H9 (cell line): ENCODE data around the gene OR8D1. TPM values are rescaled to one million over a fixed set of nuclear protein-coding genes. Genes with fewer than 3 reads are reported as not detected.
"Not testable (repeated sequence)": the region's sequence is repeated elsewhere in the genome, so short reads cannot be mapped to it uniquely, and the experiment has no call there.

Experiments used
- DNase-seq: peaks from one replicate; pipeline ENCODE4 v3.0.0-alpha.2; 2017
- H2AFZ ChIP-seq: one replicate; pipeline ENCODE4 v1.6.1; 2013; ENCODE audit warnings: mild to moderate bottlenecking, low read length, control low read depth, moderate library complexity
- H2AK5ac ChIP-seq: 2 replicates; pipeline ENCODE4 v1.6.1; 2013; ENCODE audit warnings: low read length, control low read depth, mixed read lengths; ENCODE audit not compliant: insufficient read length
- H2BK120ac ChIP-seq: one replicate; pipeline ENCODE4 v1.6.1; 2013; ENCODE audit warnings: low read depth, mild to moderate bottlenecking, low read length, control low read depth, inconsistent platforms; ENCODE audit not compliant: poor library complexity, severe bottlenecking
- H2BK12ac ChIP-seq: 2 replicates; pipeline ENCODE4 v1.6.1; 2013; ENCODE audit warnings: low read length, control low read depth, mixed read lengths, low read depth; ENCODE audit not compliant: insufficient read length
- H2BK15ac ChIP-seq: 2 replicates; pipeline ENCODE4 v1.6.1; 2013; ENCODE audit warnings: low read depth, low read length, control low read depth
- H2BK20ac ChIP-seq: one replicate; pipeline ENCODE4 v1.6.1; 2013; ENCODE audit warnings: low read depth, mild to moderate bottlenecking, low read length, control low read depth, inconsistent platforms; ENCODE audit not compliant: poor library complexity, severe bottlenecking
- H2BK5ac ChIP-seq: 2 replicates; pipeline ENCODE4 v1.6.1; 2013; ENCODE audit warnings: low read length, control low read depth, mixed read lengths; ENCODE audit not compliant: insufficient read length
- H3K14ac ChIP-seq: 2 replicates; pipeline ENCODE4 v1.6.1; 2013; ENCODE audit warnings: low read length, control low read depth; ENCODE audit not compliant: insufficient read depth
- H3K18ac ChIP-seq: 2 replicates; pipeline ENCODE4 v1.6.1; 2013; ENCODE audit warnings: low read depth, mild to moderate bottlenecking, mixed read lengths, low read length, control low read depth; ENCODE audit not compliant: insufficient read length
- H3K23ac ChIP-seq: 2 replicates; pipeline ENCODE4 v1.6.1; 2013; ENCODE audit warnings: low read length, control low read depth, mixed read lengths, low read depth; ENCODE audit not compliant: insufficient read length
- H3K23me2 ChIP-seq: 2 replicates; pipeline ENCODE4 v1.6.1; 2013; ENCODE audit warnings: low read depth, mild to moderate bottlenecking, mixed read lengths, low read length, control low read depth; ENCODE audit not compliant: insufficient read length, poor library complexity, severe bottlenecking
- H3K27ac ChIP-seq: 2 replicates; pipeline ENCODE4 v1.5.1; 2013; ENCODE audit warnings: low read length, control low read depth, mixed read lengths, low read depth; ENCODE audit not compliant: insufficient read length
- H3K27me3 ChIP-seq: 2 replicates; pipeline ENCODE4 v1.6.1; 2013; ENCODE audit warnings: low read length, control low read depth, inconsistent platforms; ENCODE audit not compliant: insufficient read depth
- H3K4ac ChIP-seq: 2 replicates; pipeline ENCODE4 v1.6.1; 2013; ENCODE audit warnings: low read depth, mild to moderate bottlenecking, control low read depth, inconsistent platforms, low read length, moderate library complexity
- H3K4me1 ChIP-seq: 2 replicates; pipeline ENCODE4 v1.6.1; 2013; ENCODE audit warnings: low read length, control low read depth, inconsistent platforms; ENCODE audit not compliant: insufficient read depth
- H3K4me2 ChIP-seq: 2 replicates; pipeline ENCODE4 v1.6.1; 2013; ENCODE audit warnings: low read length, control low read depth, mixed read lengths; ENCODE audit not compliant: insufficient read length, insufficient read depth
- H3K56ac ChIP-seq: 2 replicates; pipeline ENCODE4 v1.6.1; 2013; ENCODE audit warnings: low read depth, mild to moderate bottlenecking, mixed read lengths, low read length, control low read depth; ENCODE audit not compliant: insufficient read length
- H3K79me1 ChIP-seq: 2 replicates; pipeline ENCODE4 v1.6.1; 2013; ENCODE audit warnings: low read depth, mild to moderate bottlenecking, moderate library complexity, low read length, control low read depth, inconsistent platforms; ENCODE audit not compliant: insufficient read depth, poor library complexity, severe bottlenecking
- H3K79me2 ChIP-seq: 2 replicates; pipeline ENCODE4 v1.6.1; 2013; ENCODE audit warnings: low read length, control low read depth, inconsistent platforms; ENCODE audit not compliant: insufficient read depth
- H3K9ac ChIP-seq: 2 replicates; pipeline ENCODE4 v1.6.1; 2013; ENCODE audit warnings: low read length, control low read depth, mixed read lengths; ENCODE audit not compliant: insufficient read length; ENCODE audit errors: extremely low read depth
- H3K9me3 ChIP-seq: one replicate; pipeline ENCODE4 v1.6.1; 2013; ENCODE audit warnings: low read depth, low read length, inconsistent platforms; ENCODE audit not compliant: control insufficient read depth
- H3T11ph ChIP-seq: one replicate; pipeline ENCODE4 v1.6.1; 2013; ENCODE audit warnings: mild to moderate bottlenecking, low read length, control low read depth, inconsistent platforms
- H4K20me1 ChIP-seq: one replicate; pipeline ENCODE4 v1.6.1; 2013; ENCODE audit not compliant: control insufficient read depth, insufficient read length, insufficient read depth
- H4K5ac ChIP-seq: 2 replicates; pipeline ENCODE4 v1.6.1; 2013; ENCODE audit warnings: low read depth, mild to moderate bottlenecking, mixed read lengths, low read length, control low read depth; ENCODE audit not compliant: insufficient read length
- H4K8ac ChIP-seq: replicated peaks from 2 replicates; pipeline ENCODE4 v1.6.1; 2013; ENCODE audit warnings: low read length, control low read depth, mixed read lengths, low read depth; ENCODE audit not compliant: insufficient read length
- H4K91ac ChIP-seq: 2 replicates; pipeline ENCODE4 v1.6.1; 2013; ENCODE audit warnings: low read depth, mild to moderate bottlenecking, moderate library complexity, mixed read lengths, low read length, control low read depth; ENCODE audit not compliant: insufficient read length
- H3K27ac Mint-ChIP-seq, 3 experiments: 2 replicates in 2 of 3; 3 replicates in 1 of 3; pipeline ENCODE4 v1.8.0; 2020 to 2021; ENCODE audit warnings: mixed read lengths in 3 of 3, mild to moderate bottlenecking in 1 of 3, moderate library complexity in 1 of 3
- H3K27me3 Mint-ChIP-seq: 2 replicates; pipeline ENCODE4 v1.8.0; 2021; ENCODE audit warnings: low read depth, mild to moderate bottlenecking, moderate library complexity, mixed read lengths
- H3K36me3 Mint-ChIP-seq, 3 experiments: 2 replicates in 2 of 3; 3 replicates in 1 of 3; pipeline ENCODE4 v1.8.0; 2020 to 2021; ENCODE audit warnings: low read depth in 3 of 3, mixed read lengths in 3 of 3; ENCODE audit not compliant: insufficient read depth in 1 of 3
- H3K4me1 Mint-ChIP-seq, 2 experiments: 2 replicates each; pipeline ENCODE4 v1.8.0; 2020; ENCODE audit warnings: mixed read lengths in 2 of 2
- H3K4me3 Mint-ChIP-seq, 2 experiments: 2 replicates in 1 of 2; 3 replicates in 1 of 2; pipeline ENCODE4 v1.8.0; 2020 to 2021; ENCODE audit warnings: mild to moderate bottlenecking in 2 of 2, mixed read lengths in 2 of 2, moderate library complexity in 1 of 2
- H3K9me3 Mint-ChIP-seq, 2 experiments: 2 replicates in 1 of 2; 3 replicates in 1 of 2; pipeline ENCODE4 v1.8.0; 2020; ENCODE audit warnings: mild to moderate bottlenecking in 2 of 2, mixed read lengths in 2 of 2, moderate library complexity in 1 of 2
- WGBS: extraction: QIAGEN DNeasy Blood & Tissue Kit; methylation state at CpG from one replicate; pipeline ENCODE4 v1.1.7; 2013; ENCODE audit warnings: missing lambda C conversion rate, low lambda C conversion rate, mixed read lengths; ENCODE audit not compliant: insufficient read length; ENCODE audit errors: extremely low coverage; 5-methylcytosine and 5-hydroxymethylcytosine counted together
- total RNA-seq: library from RNA; stranded (reverse); gene quantifications from 2 replicates; pipeline ENCODE4 v1.2.1, GENCODE V29; 2021
- TF ChIP-seq, protein P1 (sequence below): fragments of 200-600 bp; sonication (generic); conservative IDR thresholded peaks from 3 replicates; pipeline ENCODE4 v1.8.0; 2021; ENCODE audit warnings: antibody characterized with exemption, mild to moderate bottlenecking

Gene OR8D1
- total RNA-seq, 1 experiment from 2014 or later, result not detected

DNA sequence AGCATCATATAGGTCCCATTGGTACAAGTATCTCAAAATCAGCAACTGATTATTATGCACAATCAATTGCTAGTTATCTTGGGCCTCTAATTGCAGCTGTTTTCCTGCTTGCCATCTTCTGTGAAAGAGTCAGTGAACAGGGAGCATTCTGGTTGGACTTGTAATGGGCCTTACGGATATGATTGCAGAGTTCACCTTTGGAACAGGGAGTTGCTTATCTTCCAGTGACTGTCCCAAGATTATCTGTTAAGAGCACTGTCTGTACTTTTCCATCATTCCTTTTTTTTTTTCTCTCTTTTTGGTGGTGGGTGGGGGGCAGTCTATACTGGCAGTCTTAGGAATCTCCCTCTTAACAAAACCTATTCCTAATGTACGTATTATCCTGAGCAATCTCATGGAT, 39.7 kb downstream of the OR8D1 start:
- Mint-ChIP-seq H3K4me3 (no peak overlapping the region), H3K27ac (no peak overlapping the region), H3K4me1 (peaks cover 24 to 28% of the 10 kb centered on the region in 2 experiments), H3K9me3 (no peaks in the 10 kb centered on the region), H3K36me3 (no peaks in the 10 kb centered on the region; a peak in 1 of 7 replicates), H3K27me3 (no peaks in the 10 kb centered on the region; the same call in 1 of the 2 replicates)
- no peak overlapping the region for H2BK20ac ChIP-seq
- H4K8ac ChIP-seq, result no peak overlapping the region
- TF ChIP-seq, protein P1, sequence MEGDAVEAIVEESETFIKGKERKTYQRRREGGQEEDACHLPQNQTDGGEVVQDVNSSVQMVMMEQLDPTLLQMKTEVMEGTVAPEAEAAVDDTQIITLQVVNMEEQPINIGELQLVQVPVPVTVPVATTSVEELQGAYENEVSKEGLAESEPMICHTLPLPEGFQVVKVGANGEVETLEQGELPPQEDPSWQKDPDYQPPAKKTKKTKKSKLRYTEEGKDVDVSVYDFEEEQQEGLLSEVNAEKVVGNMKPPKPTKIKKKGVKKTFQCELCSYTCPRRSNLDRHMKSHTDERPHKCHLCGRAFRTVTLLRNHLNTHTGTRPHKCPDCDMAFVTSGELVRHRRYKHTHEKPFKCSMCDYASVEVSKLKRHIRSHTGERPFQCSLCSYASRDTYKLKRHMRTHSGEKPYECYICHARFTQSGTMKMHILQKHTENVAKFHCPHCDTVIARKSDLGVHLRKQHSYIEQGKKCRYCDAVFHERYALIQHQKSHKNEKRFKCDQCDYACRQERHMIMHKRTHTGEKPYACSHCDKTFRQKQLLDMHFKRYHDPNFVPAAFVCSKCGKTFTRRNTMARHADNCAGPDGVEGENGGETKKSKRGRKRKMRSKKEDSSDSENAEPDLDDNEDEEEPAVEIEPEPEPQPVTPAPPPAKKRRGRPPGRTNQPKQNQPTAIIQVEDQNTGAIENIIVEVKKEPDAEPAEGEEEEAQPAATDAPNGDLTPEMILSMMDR, result no peak
- no peak overlapping the region for H4K5ac ChIP-seq
- no peak overlapping the region for H2AK5ac ChIP-seq
- no peak overlapping the region for H3K9ac ChIP-seq
- H2BK12ac ChIP-seq, result no peak overlapping the region
- H3K79me1 ChIP-seq, result no peaks in the 10 kb centered on the region
- DNase-seq, result no peak
- H3K23ac ChIP-seq, result no peak overlapping the region
- no peak overlapping the region for H2BK15ac ChIP-seq
- no peaks in the 10 kb centered on the region for H3K79me2 ChIP-seq
- H2BK5ac ChIP-seq, result no peak overlapping the region
- H3K27ac ChIP-seq, result no peak overlapping the region
- no peak overlapping the region for H3K4ac ChIP-seq
- H3T11ph ChIP-seq, result no peak overlapping the region
- no peak overlapping the region for H2AFZ ChIP-seq
- H4K20me1 ChIP-seq, result no peaks in the 10 kb centered on the region
- H3K9me3 ChIP-seq, result no peaks in the 10 kb centered on the region
- no peaks in the 10 kb centered on the region for H3K23me2 ChIP-seq
- no peaks in the 10 kb centered on the region for H3K27me3 ChIP-seq
- WGBS, result no CpG with 5 or more reads among the region's 2 CpGs
- no peak overlapping the region for H3K56ac ChIP-seq
- no peak overlapping the region for H3K18ac ChIP-seq
- H3K14ac ChIP-seq, result no peak overlapping the region
- H3K4me1 ChIP-seq, result peaks cover 3% of the 10 kb centered on the region; the same call in 1 of the 2 replicates
- no peak overlapping the region for H2BK120ac ChIP-seq
- no peak overlapping the region for H3K4me2 ChIP-seq
- no peak overlapping the region for H4K91ac ChIP-seq

DNA sequence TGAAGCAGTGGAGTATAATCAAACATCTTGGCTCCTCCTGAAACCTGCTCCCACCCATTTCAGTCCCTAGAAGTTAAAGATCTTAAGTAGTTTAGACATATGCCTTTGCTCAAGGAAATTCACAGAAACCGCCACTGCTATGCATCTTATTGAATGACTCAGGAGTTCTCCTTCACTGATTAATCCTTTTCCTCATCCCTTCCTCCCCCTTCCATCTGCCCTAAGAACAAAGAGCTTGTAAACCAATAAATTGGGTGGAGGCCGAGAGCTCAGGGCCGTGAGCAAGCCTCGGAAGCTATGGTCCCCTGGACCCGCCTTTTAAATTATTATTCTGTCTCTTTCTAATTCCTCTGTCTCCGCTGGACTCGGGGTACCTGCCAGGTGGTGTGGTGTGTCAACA, 42.9 kb downstream of the OR8D1 start:
- not testable (repeated sequence) for H2BK15ac ChIP-seq, H2AFZ ChIP-seq, H3K4me1 ChIP-seq, H2BK120ac ChIP-seq, H3K18ac ChIP-seq, H4K20me1 ChIP-seq, H2BK12ac ChIP-seq, H3K4me3 Mint-ChIP-seq, H3K23ac ChIP-seq, H3K79me1 ChIP-seq, H3K27ac ChIP-seq, H3K14ac ChIP-seq, H3K23me2 ChIP-seq, H3K36me3 Mint-ChIP-seq, H2AK5ac ChIP-seq, H4K8ac ChIP-seq, H3K27me3 ChIP-seq, H4K91ac ChIP-seq, H3K9ac ChIP-seq, H3K56ac ChIP-seq, H3K79me2 ChIP-seq, DNase-seq, H3K9me3 ChIP-seq, H3K4ac ChIP-seq, H3T11ph ChIP-seq, H4K5ac ChIP-seq, H2BK20ac ChIP-seq, H3K4me2 ChIP-seq, H3K9me3 Mint-ChIP-seq, H3K27me3 Mint-ChIP-seq, H2BK5ac ChIP-seq
- Mint-ChIP-seq H3K27ac (peak overlapping the region in 2 of 3 experiments; percentile 23 to 54; a peak in 2 of 7 replicates), H3K4me1 (peaks cover 24 to 28% of the 10 kb centered on the region in 2 experiments)
- WGBS, result no CpG with 5 or more reads among the region's 7 CpGs
